A673 (cell line): ENCODE results near the gene MPC1L.

Experiments
- EZH2 ChIP-seq: fragments of 200-600 bp; sonication (generic); IDR thresholded peaks from 2 replicates; pipeline ENCODE4 v1.6.1; 2017; ENCODE audit warnings: borderline replicate concordance, low read depth, mild to moderate bottlenecking, mixed read lengths, antibody characterized with exemption, low read length; ENCODE audit not compliant: poor library complexity, severe bottlenecking
- TF ChIP-seq, protein P1 (sequence below): fragments of 300-800, 200-600 bp; sonication (generic); conservative IDR thresholded peaks from 2 replicates; pipeline ENCODE4 v1.5.1; 2017; ENCODE audit warnings: low read depth, mild to moderate bottlenecking, antibody characterized with exemption, low read length, moderate library complexity, mixed read lengths

DNA sequence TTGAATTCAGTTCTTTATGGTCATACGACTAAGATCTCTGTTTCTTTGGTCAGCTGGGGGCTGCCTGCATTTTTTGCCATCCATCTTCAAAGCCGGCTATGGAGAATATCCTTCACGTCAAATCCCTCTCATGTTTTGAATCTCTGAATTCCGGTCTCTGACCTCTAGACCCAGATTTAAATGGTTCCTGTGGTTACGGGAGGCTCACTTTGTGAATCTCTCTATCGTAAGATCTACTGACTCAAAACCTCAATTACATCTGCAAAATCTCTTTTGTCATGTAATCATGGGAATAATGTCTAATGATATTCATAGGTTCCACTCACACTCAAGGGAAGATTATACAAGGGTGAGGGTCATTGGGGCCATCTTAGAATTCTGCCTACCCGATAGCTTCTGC is 5.7 kb upstream of the MPC1L start:
- TF ChIP-seq EZH2 = no peak
- TF ChIP-seq, protein P1, sequence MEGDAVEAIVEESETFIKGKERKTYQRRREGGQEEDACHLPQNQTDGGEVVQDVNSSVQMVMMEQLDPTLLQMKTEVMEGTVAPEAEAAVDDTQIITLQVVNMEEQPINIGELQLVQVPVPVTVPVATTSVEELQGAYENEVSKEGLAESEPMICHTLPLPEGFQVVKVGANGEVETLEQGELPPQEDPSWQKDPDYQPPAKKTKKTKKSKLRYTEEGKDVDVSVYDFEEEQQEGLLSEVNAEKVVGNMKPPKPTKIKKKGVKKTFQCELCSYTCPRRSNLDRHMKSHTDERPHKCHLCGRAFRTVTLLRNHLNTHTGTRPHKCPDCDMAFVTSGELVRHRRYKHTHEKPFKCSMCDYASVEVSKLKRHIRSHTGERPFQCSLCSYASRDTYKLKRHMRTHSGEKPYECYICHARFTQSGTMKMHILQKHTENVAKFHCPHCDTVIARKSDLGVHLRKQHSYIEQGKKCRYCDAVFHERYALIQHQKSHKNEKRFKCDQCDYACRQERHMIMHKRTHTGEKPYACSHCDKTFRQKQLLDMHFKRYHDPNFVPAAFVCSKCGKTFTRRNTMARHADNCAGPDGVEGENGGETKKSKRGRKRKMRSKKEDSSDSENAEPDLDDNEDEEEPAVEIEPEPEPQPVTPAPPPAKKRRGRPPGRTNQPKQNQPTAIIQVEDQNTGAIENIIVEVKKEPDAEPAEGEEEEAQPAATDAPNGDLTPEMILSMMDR = no peak
